Left ventricle myocardium inferior (tissue), 1 donor: ENCODE measurements around the gene NFE2L3. TPM values are rescaled to one million over a fixed set of nuclear protein-coding genes. Genes with fewer than 3 reads are reported as not detected.

Experiments
- DNase-seq: peaks from one replicate; pipeline ENCODE4 v3.0.0-alpha.2; 2020
- H3K27ac ChIP-seq: fragments of 200-600 bp; replicated peaks from 2 replicates; pipeline ENCODE4 v1.8.0; 2021
- H3K27me3 ChIP-seq: fragments of 200-600 bp; 2 replicates; pipeline ENCODE4 v1.8.0; 2021; ENCODE audit warnings: low read depth
- H3K36me3 ChIP-seq: fragments of 200-600 bp; 2 replicates; pipeline ENCODE4 v1.8.0; 2021
- H3K4me1 ChIP-seq: fragments of 200-600 bp; 2 replicates; pipeline ENCODE4 v1.8.0; 2021
- H3K4me3 ChIP-seq: fragments of 200-600 bp; 2 replicates; pipeline ENCODE4 v1.8.0; 2021; ENCODE audit warnings: mild to moderate bottlenecking, moderate library complexity
- H3K9me3 ChIP-seq: fragments of 200-600 bp; replicated peaks from 2 replicates; pipeline ENCODE4 v1.8.0; 2021
- intact Hi-C: fragments of 100-400 bp; cut with micrococcal nuclease; formaldehyde crosslinking; loops from one replicate; pipeline ENCODE4 v1.11.0; 2022
- total RNA-seq: library from RNA; stranded (reverse); fragmentation: NEBNext Ultra II Directional; extraction: Animal tissue kit (Norgen Biotek cat#: 25700); gene quantifications from one replicate; pipeline ENCODE4 v1.2.1, GENCODE V29; 2021
- TF ChIP-seq, protein P1 (sequence below): fragments of 200-600 bp; IDR thresholded peaks from 2 replicates; pipeline ENCODE4 v1.8.0; 2021; ENCODE audit warnings: antibody characterized with exemption, mild to moderate bottlenecking, borderline replicate concordance
- donor health status: DM: no; HTN: yes; CAD: no; lungs with severe emphysema.

The NFE2L3 gene
- total RNA-seq, 1 donor from 2014 or later = 0.99 TPM

DNA sequence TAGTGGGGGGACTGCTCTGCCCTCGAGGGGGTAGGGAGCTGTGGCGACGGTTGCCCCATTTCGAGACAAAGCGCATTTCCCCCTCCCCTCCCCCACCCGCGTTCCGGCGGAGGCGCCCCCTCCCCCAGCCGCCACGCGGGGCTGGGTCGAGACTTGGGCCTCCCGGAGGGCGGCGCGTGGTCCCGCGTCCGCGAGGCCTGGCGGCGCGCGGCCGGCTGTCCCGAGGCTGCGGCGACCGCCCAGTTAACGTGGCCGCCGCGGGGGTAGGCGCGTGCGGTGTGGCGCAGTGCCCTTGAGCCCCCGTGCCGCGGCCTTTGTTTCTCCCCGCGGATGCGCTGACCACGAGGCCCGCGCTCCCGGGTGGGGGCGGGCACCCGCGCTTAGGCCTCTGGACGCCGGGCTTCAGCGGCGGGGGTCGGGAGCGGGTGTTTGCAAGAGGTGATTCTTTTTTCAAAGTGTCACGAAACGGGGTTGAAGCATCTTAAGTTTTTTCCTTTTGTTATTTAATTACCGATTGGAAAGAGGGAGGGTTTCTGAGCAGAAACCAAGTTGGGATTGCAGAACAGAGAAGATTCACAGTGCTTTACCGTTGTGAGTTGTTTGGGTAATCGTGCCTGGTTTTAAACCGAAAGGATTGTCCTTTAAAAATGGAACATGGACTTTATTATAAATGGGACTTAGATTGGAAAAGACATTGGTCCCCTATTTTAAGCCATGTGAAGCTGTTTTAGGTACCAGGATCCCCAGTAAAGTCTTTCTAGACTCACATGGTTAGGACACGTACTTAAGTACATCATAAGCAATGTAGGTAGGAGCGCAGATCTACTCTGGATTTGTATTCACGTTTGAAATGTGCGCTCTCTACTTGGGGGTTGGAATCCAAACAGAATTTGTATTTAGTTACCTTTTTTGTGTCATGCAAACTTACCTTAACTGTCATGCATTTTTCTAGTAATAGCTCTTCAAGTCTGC is 50.3 kb downstream of the NFE2L3 start:
- TF ChIP-seq, protein P1, sequence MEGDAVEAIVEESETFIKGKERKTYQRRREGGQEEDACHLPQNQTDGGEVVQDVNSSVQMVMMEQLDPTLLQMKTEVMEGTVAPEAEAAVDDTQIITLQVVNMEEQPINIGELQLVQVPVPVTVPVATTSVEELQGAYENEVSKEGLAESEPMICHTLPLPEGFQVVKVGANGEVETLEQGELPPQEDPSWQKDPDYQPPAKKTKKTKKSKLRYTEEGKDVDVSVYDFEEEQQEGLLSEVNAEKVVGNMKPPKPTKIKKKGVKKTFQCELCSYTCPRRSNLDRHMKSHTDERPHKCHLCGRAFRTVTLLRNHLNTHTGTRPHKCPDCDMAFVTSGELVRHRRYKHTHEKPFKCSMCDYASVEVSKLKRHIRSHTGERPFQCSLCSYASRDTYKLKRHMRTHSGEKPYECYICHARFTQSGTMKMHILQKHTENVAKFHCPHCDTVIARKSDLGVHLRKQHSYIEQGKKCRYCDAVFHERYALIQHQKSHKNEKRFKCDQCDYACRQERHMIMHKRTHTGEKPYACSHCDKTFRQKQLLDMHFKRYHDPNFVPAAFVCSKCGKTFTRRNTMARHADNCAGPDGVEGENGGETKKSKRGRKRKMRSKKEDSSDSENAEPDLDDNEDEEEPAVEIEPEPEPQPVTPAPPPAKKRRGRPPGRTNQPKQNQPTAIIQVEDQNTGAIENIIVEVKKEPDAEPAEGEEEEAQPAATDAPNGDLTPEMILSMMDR = no peak
- Histone ChIP-seq H3K36me3 (peaks cover 25% of the 10 kb centered on the region), H3K4me3 (peak overlapping the region; percentile 90), H3K27ac (peak overlapping the region; percentile 98), H3K9me3 (no peaks in the 10 kb centered on the region), H3K4me1 (peaks cover 73% of the 10 kb centered on the region), H3K27me3 (no peaks in the 10 kb centered on the region)
- peak; percentile 60 for DNase-seq
- intact Hi-C loops = no loop called here

DNA sequence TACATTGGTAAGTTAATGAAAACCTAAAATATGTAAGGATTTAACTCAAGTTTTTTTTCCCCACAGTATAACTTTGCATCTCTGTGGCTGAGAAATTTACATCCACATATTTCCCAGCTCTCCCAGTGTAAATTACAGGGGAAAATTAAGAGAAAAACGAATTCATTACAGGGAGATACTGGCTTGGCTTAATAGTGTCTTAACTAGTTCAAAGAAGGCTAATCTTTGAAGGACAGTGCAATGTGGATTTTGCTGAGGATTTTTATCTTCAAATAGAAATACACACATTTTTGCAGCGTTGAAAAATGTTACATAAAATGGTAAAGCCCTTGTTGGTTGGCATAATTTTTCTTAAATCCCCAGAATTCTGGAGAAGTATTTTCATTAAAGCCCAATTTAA is 51.0 kb downstream of the NFE2L3 start:
- TF ChIP-seq, protein P1 = no peak
- peak overlapping the region; percentile 98 for H3K27ac ChIP-seq

DNA sequence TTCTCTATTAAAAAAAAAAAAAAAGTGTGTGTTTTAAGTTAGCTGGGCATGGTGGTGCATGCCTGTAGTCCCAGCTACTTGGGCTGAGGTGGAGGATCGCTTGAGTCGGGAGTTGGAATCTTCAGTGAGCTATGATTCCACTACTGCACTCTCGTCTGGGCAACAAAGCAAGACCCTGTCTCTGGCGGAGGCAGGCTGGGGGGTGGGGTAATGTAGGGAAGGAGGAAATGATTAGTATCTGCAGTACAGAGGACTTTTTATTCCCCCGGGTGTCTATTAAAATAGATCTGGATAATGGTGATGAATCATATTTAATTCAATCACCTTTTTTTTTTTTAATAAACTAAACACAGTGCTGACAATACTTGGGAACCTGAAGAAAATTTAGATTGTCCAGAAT is 56.0 kb downstream of the NFE2L3 start:
- Histone ChIP-seq H3K9me3 (no peaks in the 10 kb centered on the region), H3K4me1 (peaks cover 39% of the 10 kb centered on the region), H3K27ac (no peak overlapping the region), H3K4me3 (no peak overlapping the region), H3K36me3 (peaks cover 68% of the 10 kb centered on the region), H3K27me3 (no peaks in the 10 kb centered on the region)
- DNase-seq = no peak
- TF ChIP-seq, protein P1 = no peak
- intact Hi-C loops = no loop called here

More for the DNA sequence above, 51.0 kb downstream of the NFE2L3 start:
- H3K9me3 ChIP-seq = no peaks in the 10 kb centered on the region
- no peak for DNase-seq
- H3K36me3 ChIP-seq = peaks cover 27% of the 10 kb centered on the region
- peaks cover 66% of the 10 kb centered on the region for H3K4me1 ChIP-seq
- H3K4me3 ChIP-seq = peak overlapping the region; percentile 90
- H3K27me3 ChIP-seq = no peaks in the 10 kb centered on the region
- intact Hi-C loops = no loop called here

DNA sequence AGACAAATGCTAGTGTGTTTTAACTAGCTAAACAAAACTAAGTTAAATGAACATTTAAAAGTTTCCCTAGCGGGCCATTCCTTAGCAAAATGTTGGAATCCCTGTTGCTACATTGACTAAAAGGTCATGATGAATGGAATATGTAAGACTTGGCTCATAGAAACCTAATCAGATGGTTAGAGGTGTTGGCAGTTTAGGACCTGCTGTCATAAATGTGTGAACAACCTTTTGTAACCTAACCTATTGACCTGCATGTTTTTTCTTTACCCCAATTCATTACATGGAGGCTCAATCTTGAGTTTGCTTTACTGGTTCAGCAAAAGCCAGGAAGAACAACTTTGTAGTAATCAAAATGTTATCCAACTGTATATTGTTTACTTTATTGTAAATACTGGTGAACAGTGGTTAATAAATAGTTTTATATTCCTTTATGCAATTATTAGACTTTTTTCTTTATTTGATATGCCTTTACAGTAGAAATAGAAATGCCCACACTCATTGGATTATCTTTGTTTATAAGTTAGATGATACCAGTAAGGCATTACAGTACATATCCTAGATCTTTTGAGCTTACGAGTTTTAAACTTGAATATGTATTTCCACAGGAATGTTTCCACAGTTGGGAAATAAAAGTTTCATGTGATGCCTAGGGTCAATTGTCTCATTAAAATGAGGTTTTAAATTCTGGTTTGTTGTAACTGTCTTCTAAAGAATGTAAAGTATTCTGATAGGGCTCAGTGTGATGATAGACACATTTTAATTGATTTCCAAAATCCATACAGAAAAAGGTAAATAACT is 61.1 kb downstream of the NFE2L3 start:
- H3K27me3 ChIP-seq = no peaks in the 10 kb centered on the region
- TF ChIP-seq, protein P1 = no peak
- H3K9me3 ChIP-seq = no peaks in the 10 kb centered on the region
- H3K4me3 ChIP-seq = no peak overlapping the region
- no peak overlapping the region for H3K27ac ChIP-seq
- intact Hi-C loops = no loop called here
- no peak for DNase-seq
- peaks cover 50% of the 10 kb centered on the region for H3K36me3 ChIP-seq
- peaks cover 10% of the 10 kb centered on the region for H3K4me1 ChIP-seq

DNA sequence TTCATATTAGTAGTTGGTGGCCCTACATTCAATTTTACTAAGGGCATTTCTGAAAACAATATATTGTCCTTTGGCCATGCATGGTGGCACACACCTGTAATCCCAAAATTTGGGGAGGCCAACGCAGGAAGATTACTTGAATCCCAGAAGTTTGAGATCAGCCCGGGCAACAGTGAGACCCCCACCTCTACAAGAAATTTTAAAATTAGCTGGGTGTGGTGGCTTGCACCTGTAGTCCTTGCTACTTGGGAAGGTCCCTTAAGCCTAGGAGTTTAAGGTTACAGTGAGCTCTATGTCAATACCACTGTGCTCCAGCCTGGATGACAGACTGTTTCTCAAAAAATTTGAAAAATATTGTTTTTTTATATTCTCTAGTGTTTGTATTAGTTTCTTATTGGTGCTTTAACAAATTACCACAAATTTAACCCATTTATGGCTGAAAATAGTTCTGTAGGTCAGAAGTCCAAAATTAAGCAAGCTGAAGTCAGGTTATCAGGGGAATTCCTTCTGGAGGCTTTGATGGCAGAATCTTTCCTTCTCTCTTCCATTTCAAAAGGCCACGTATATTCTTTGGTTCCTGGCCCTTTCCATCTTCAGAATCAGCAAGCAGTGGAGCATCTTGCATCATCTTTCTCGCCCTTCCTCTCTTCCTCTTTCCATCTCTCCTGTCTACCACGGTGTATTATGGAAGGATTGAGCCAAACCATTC is 62.0 kb downstream of the NFE2L3 start:
- Histone ChIP-seq H3K4me3 (no peak overlapping the region), H3K9me3 (no peaks in the 10 kb centered on the region), H3K27me3 (no peaks in the 10 kb centered on the region), H3K27ac (no peak overlapping the region), H3K36me3 (peaks cover 42% of the 10 kb centered on the region), H3K4me1 (peaks cover 10% of the 10 kb centered on the region)
- intact Hi-C loops = no loop called here
- TF ChIP-seq, protein P1 = no peak
- DNase-seq = no peak
